Esophagus squamous epithelium (tissue), 5 donors: ENCODE measurements around the gene ADARB2. TPM values are rescaled to one million over a fixed set of nuclear protein-coding genes. Genes with fewer than 3 reads are reported as not detected.

Source experiments
- DNase-seq: peaks from one replicate; lab custom pipeline; 2025; lab: John Stamatoyannopoulos, UW
- H3K27ac ChIP-seq, 4 donors: fragments of 200-600 bp; sonication (generic); one replicate each; pipeline ENCODE4 v1.5.1; 2016 to 2019; ENCODE audit warnings: mild to moderate bottlenecking in 1 of 4
- H3K27me3 ChIP-seq, 4 donors: fragments of 200-600 bp; sonication (generic); 1 replicate in 3 of 4; 2 replicates in 1 of 4; pipeline versions ENCODE4 v1.5.1 to v1.6.0; 2017 to 2021; ENCODE audit warnings: antibody characterized with exemption in 1 of 4
- H3K36me3 ChIP-seq, 3 donors: fragments of 200-600 bp; sonication (generic); one replicate each; pipeline ENCODE4 v1.5.1; 2016 to 2019
- H3K4me1 ChIP-seq, 3 donors: fragments of 200-600 bp; sonication (generic); one replicate each; pipeline ENCODE4 v1.5.1; 2017 to 2019
- H3K4me3 ChIP-seq, 4 donors: fragments of 200-600 bp; sonication (generic); 1 replicate in 3 of 4; 2 replicates in 1 of 4; pipeline ENCODE4 v1.5.1; 2016 to 2019; ENCODE audit warnings: mild to moderate bottlenecking in 2 of 4, moderate library complexity in 1 of 4
- H3K9me3 ChIP-seq, 3 donors: fragments of 200-600 bp; sonication (generic); one replicate each; pipeline ENCODE4 v1.5.1; 2016 to 2019
- CTCF ChIP-seq, 6 experiments: fragments of 450-650 bp in 4 of 6; fragments of 200-600 bp in 2 of 6; sonication (generic) in 2 of 6; IDR thresholded peaks; one replicate each; pipeline ENCODE4 v1.5.1; 2016 to 2019; ENCODE audit warnings: antibody characterized with exemption in 6 of 6, mild to moderate bottlenecking in 4 of 6, moderate library complexity in 4 of 6
- POLR2A ChIP-seq, 4 donors: fragments of 450-650 bp; IDR thresholded peaks; one replicate each; pipeline ENCODE4 v1.6.1; 2017; ENCODE audit warnings: antibody characterized with exemption in 4 of 4, mild to moderate bottlenecking in 4 of 4, moderate library complexity in 3 of 4
- WGBS, 2 donors: methylation state at CpG; one replicate each; pipeline ENCODE4 v1.1.5; 2018; 5-methylcytosine and 5-hydroxymethylcytosine counted together
- intact Hi-C: fragments of 100-400 bp; cut with DNase I; formaldehyde crosslinking; loops from one replicate; pipeline ENCODE4 v1.15.0; 2022
- total RNA-seq, 4 donors: library from RNA; depleted of rRNA; stranded (reverse); fragments of >200 nt; gene quantifications; one replicate each; pipeline ENCODE4 v1.1.0, GENCODE V29; 2016
- donor health status: DM: yes; HTN: yes; CAD: no.

Gene ADARB2
- total RNA-seq, 4 donors from 2014 or later: 0.21 to 3.5 (median 1.5) TPM

DNA sequence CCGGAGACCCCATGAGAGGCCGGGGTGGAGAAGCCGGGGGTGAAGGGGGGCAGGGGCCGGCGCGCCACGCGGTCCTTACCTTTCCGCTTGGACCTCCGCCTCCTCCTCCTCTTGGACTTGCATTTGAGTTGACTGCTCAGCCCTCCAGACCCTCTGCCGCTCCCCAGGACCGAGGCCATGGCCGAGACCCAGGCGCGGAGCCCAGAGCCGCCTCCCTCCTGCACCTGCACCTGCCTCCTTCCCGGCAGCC lies 428 bp downstream of the ADARB2 start:
- Histone ChIP-seq H3K9me3 (no peaks in the 10 kb centered on the region), H3K27me3 (peaks cover 0 to 87% (median 9%) of the 10 kb centered on the region in 4 donors), H3K4me1 (peaks cover 5 to 44% (median 8%) of the 10 kb centered on the region in 3 donors), H3K27ac (peak overlapping the region in 3 of 4 donors; percentile 62 to 71 (median 68)), H3K4me3 (peak overlapping the region; percentile 39 to 60 (median 52)), H3K36me3 (no peaks in the 10 kb centered on the region)
- no peak for DNase-seq
- 0% methylated on average over 1 to 4 of the region's 17 CpGs for WGBS, 2 donors
- no peak for TF ChIP-seq POLR2A (IDR thresholded peaks at IDR 0.05)
- TF ChIP-seq CTCF (IDR thresholded peaks at IDR 0.05): no peak
- intact Hi-C loops: no loop called here

GRCh38 chr10:1736144-1736971 lies 967 bp downstream of the ADARB2 start:
- peaks cover 0 to 85% (median 9%) of the 10 kb centered on the region in 4 donors for H3K27me3 ChIP-seq
- peak overlapping the region; percentile 39 to 60 (median 52) for H3K4me3 ChIP-seq
- TF ChIP-seq POLR2A (IDR thresholded peaks at IDR 0.05): no peak
- TF ChIP-seq CTCF (IDR thresholded peaks at IDR 0.05): no peak
- 4 to 16% methylated on average over 16 to 21 of the region's 43 CpGs for WGBS, 2 donors
- peaks cover 5 to 44% (median 8%) of the 10 kb centered on the region in 3 donors for H3K4me1 ChIP-seq
- DNase-seq: no peak
- H3K9me3 ChIP-seq: no peaks in the 10 kb centered on the region
- intact Hi-C loops: no loop called here
- no peaks in the 10 kb centered on the region for H3K36me3 ChIP-seq
- H3K27ac ChIP-seq: peak overlapping the region in 3 of 4 donors; percentile 62 to 71 (median 68)

DNA sequence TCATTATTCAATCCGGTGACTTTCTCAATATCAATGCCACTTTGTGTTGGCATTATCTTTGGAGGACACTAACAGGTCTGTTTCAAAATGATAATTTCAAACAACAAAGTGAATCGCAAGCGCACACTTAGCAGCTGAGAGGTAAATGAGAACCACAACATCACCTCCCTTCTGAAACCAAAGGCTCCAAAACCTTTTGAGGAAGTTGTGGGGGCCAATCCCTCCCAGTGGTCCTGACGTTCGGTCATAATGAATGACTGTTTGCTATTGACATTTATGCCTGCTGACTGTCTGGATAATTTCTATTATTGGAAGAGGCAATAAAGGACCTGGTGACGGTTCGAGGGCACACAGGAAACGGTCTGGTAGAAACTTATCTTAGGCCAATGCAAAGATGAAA lies 1.8 kb downstream of the ADARB2 start:
- Histone ChIP-seq H3K36me3 (no peaks in the 10 kb centered on the region), H3K4me1 (peaks cover 5 to 44% (median 8%) of the 10 kb centered on the region in 3 donors), H3K9me3 (no peaks in the 10 kb centered on the region), H3K27ac (no peak overlapping the region), H3K27me3 (peaks cover 0 to 86% (median 9%) of the 10 kb centered on the region in 4 donors), H3K4me3 (peak overlapping the region in 2 of 4 donors; percentile 39 to 53)
- TF ChIP-seq POLR2A (IDR thresholded peaks at IDR 0.05) (no peak), CTCF (IDR thresholded peaks at IDR 0.05) (no peak)
- WGBS, 2 donors: 63 to 64% methylated on average over 8 of the region's 8 CpGs
- no peak for DNase-seq
- intact Hi-C loops: no loop called here

GRCh38 chr10:1734288-1734687 lies 3.0 kb downstream of the ADARB2 start:
- no peak for TF ChIP-seq CTCF (IDR thresholded peaks at IDR 0.05)
- no peak for TF ChIP-seq POLR2A (IDR thresholded peaks at IDR 0.05)
- Histone ChIP-seq H3K4me3 (no peak overlapping the region), H3K36me3 (no peaks in the 10 kb centered on the region), H3K27ac (no peak overlapping the region), H3K27me3 (peaks cover 0 to 81% (median 7%) of the 10 kb centered on the region in 4 donors), H3K9me3 (no peaks in the 10 kb centered on the region), H3K4me1 (peaks cover 5 to 44% (median 8%) of the 10 kb centered on the region in 3 donors)
- no peak for DNase-seq
- intact Hi-C loops: no loop called here
- WGBS, 2 donors: 55 to 69% methylated on average over 3 of the region's 3 CpGs

- no peak overlapping the region for H3K4me3 ChIP-seq
- no peaks in the 10 kb centered on the region for H3K9me3 ChIP-seq
- H3K27ac ChIP-seq: no peak overlapping the region
- 70 to 83% methylated on average over 8 of the region's 8 CpGs for WGBS, 2 donors
- intact Hi-C loops: no loop called here
- DNase-seq: no peak
- H3K36me3 ChIP-seq: no peaks in the 10 kb centered on the region
- H3K4me1 ChIP-seq: peaks cover 5 to 44% (median 8%) of the 10 kb centered on the region in 3 donors
- H3K27me3 ChIP-seq: peaks cover 0 to 76% (median 7%) of the 10 kb centered on the region in 4 donors
- no peak for TF ChIP-seq POLR2A (IDR thresholded peaks at IDR 0.05)
- no peak for TF ChIP-seq CTCF (IDR thresholded peaks at IDR 0.05)
Observed at GRCh38 chr10:1733720-1734119, 3.6 kb downstream of the ADARB2 start.
